ENCODE measurements around the gene USP1.

Gene USP1

GRCh38 chr1:62415687-62416086 is 21.2 kb upstream of the USP1 start:
- no peaks in the 10 kb centered on the region for H3K4me1 Mint-ChIP-seq (ENCODE audit: low read depth)
- H3K4me3 Mint-ChIP-seq: no peak overlapping the region
- no peaks in the 10 kb centered on the region for H3K36me3 Mint-ChIP-seq (ENCODE audit: low read depth)
- no peaks in the 10 kb centered on the region for H3K9me3 Mint-ChIP-seq
- H3K27ac Mint-ChIP-seq: no peak overlapping the region
- no peaks in the 10 kb centered on the region for H3K27me3 Mint-ChIP-seq

GRCh38 chr1:62417351-62417999 is 19.4 kb upstream of the USP1 start:
- no peak overlapping the region for H3K27ac Mint-ChIP-seq
- H3K27me3 Mint-ChIP-seq: no peaks in the 10 kb centered on the region
- no peaks in the 10 kb centered on the region for H3K36me3 Mint-ChIP-seq (ENCODE audit: low read depth)
- no peak overlapping the region for H3K4me3 Mint-ChIP-seq
- no peaks in the 10 kb centered on the region for H3K4me1 Mint-ChIP-seq (ENCODE audit: low read depth)
- H3K9me3 Mint-ChIP-seq: no peaks in the 10 kb centered on the region

- no peak overlapping the region for H3K4me3 Mint-ChIP-seq
- H3K36me3 Mint-ChIP-seq (ENCODE audit: low read depth): no peaks in the 10 kb centered on the region
- no peaks in the 10 kb centered on the region for H3K27me3 Mint-ChIP-seq
- no peak overlapping the region for H3K27ac Mint-ChIP-seq
- no peaks in the 10 kb centered on the region for H3K9me3 Mint-ChIP-seq
- H3K4me1 Mint-ChIP-seq (ENCODE audit: low read depth): no peaks in the 10 kb centered on the region
These were observed 16.6 kb upstream of the USP1 start for GRCh38 chr1:62420214-62420613.

- H3K27me3 Mint-ChIP-seq: no peaks in the 10 kb centered on the region
- no peaks in the 10 kb centered on the region for H3K36me3 Mint-ChIP-seq (ENCODE audit: low read depth)
- no peaks in the 10 kb centered on the region for H3K4me1 Mint-ChIP-seq (ENCODE audit: low read depth)
- no peak overlapping the region for H3K27ac Mint-ChIP-seq
- no peaks in the 10 kb centered on the region for H3K9me3 Mint-ChIP-seq
- H3K4me3 Mint-ChIP-seq: no peak overlapping the region
These were observed 13.1 kb upstream of the USP1 start for GRCh38 chr1:62423580-62424242.

GRCh38 chr1:62424411-62424810 is 12.4 kb upstream of the USP1 start:
- Mint-ChIP-seq H3K36me3 (ENCODE audit: low read depth) (no peaks in the 10 kb centered on the region), H3K4me3 (no peak overlapping the region), H3K9me3 (no peaks in the 10 kb centered on the region), H3K27me3 (no peaks in the 10 kb centered on the region), H3K27ac (no peak overlapping the region), H3K4me1 (ENCODE audit: low read depth) (no peaks in the 10 kb centered on the region)

GRCh38 chr1:62425041-62425440 is 11.8 kb upstream of the USP1 start:
- no peak overlapping the region for H3K4me3 Mint-ChIP-seq
- no peaks in the 10 kb centered on the region for H3K27me3 Mint-ChIP-seq
- H3K36me3 Mint-ChIP-seq (ENCODE audit: low read depth): no peaks in the 10 kb centered on the region
- H3K27ac Mint-ChIP-seq: no peak overlapping the region
- H3K9me3 Mint-ChIP-seq: no peaks in the 10 kb centered on the region
- H3K4me1 Mint-ChIP-seq (ENCODE audit: low read depth): no peaks in the 10 kb centered on the region

- no peaks in the 10 kb centered on the region for H3K9me3 Mint-ChIP-seq
- H3K4me3 Mint-ChIP-seq: no peak overlapping the region
- H3K36me3 Mint-ChIP-seq (ENCODE audit: low read depth): no peaks in the 10 kb centered on the region
- H3K27me3 Mint-ChIP-seq: no peaks in the 10 kb centered on the region
- H3K27ac Mint-ChIP-seq: no peak overlapping the region
- H3K4me1 Mint-ChIP-seq (ENCODE audit: low read depth): no peaks in the 10 kb centered on the region
These were observed 10.6 kb upstream of the USP1 start for GRCh38 chr1:62426237-62426636.

- H3K27me3 Mint-ChIP-seq: no peaks in the 10 kb centered on the region
- H3K4me1 Mint-ChIP-seq (ENCODE audit: low read depth): no peaks in the 10 kb centered on the region
- no peak overlapping the region for H3K27ac Mint-ChIP-seq
These were observed 10.1 kb upstream of the USP1 start for GRCh38 chr1:62426794-62427193.

GRCh38 chr1:62428351-62428750 is 8.5 kb upstream of the USP1 start:
- no peak overlapping the region for H3K27ac Mint-ChIP-seq
- H3K9me3 Mint-ChIP-seq: no peaks in the 10 kb centered on the region
- no peaks in the 10 kb centered on the region for H3K27me3 Mint-ChIP-seq
- no peaks in the 10 kb centered on the region for H3K36me3 Mint-ChIP-seq (ENCODE audit: low read depth)
- H3K4me1 Mint-ChIP-seq (ENCODE audit: low read depth): no peaks in the 10 kb centered on the region
- H3K4me3 Mint-ChIP-seq: no peak overlapping the region

More at GRCh38 chr1:62426794-62427193, 10.1 kb upstream of the USP1 start:
- Mint-ChIP-seq H3K36me3 (ENCODE audit: low read depth) (no peaks in the 10 kb centered on the region), H3K9me3 (no peaks in the 10 kb centered on the region), H3K4me3 (no peak overlapping the region)

- no peak overlapping the region for H3K4me3 Mint-ChIP-seq
- H3K9me3 Mint-ChIP-seq: no peaks in the 10 kb centered on the region
- no peak overlapping the region for H3K27ac Mint-ChIP-seq
- no peaks in the 10 kb centered on the region for H3K36me3 Mint-ChIP-seq (ENCODE audit: low read depth)
- peaks cover 4% of the 10 kb centered on the region for H3K4me1 Mint-ChIP-seq (ENCODE audit: low read depth)
- no peaks in the 10 kb centered on the region for H3K27me3 Mint-ChIP-seq
These were observed 7.3 kb upstream of the USP1 start for GRCh38 chr1:62429581-62429980.

- Mint-ChIP-seq H3K27ac (no peak overlapping the region), H3K4me3 (peak overlapping the region; percentile 10), H3K9me3 (peaks cover 4% of the 10 kb centered on the region)
These were observed 2.8 kb upstream of the USP1 start for GRCh38 chr1:62433861-62434617.

GRCh38 chr1:62434618-62435001 is 2.2 kb upstream of the USP1 start:
- Mint-ChIP-seq H3K4me1 (ENCODE audit: low read depth) (peaks cover 27% of the 10 kb centered on the region), H3K27me3 (no peaks in the 10 kb centered on the region), H3K27ac (no peak overlapping the region), H3K36me3 (ENCODE audit: low read depth) (peaks cover 23% of the 10 kb centered on the region), H3K9me3 (peaks cover 4% of the 10 kb centered on the region), H3K4me3 (peak overlapping the region; percentile 92)

More at GRCh38 chr1:62433861-62434617, 2.8 kb upstream of the USP1 start:
- peaks cover 23% of the 10 kb centered on the region for H3K36me3 Mint-ChIP-seq (ENCODE audit: low read depth)
- H3K4me1 Mint-ChIP-seq (ENCODE audit: low read depth): peaks cover 23% of the 10 kb centered on the region
- H3K27me3 Mint-ChIP-seq: no peaks in the 10 kb centered on the region

- Mint-ChIP-seq H3K4me1 (ENCODE audit: low read depth) (peaks cover 35% of the 10 kb centered on the region), H3K4me3 (peak overlapping the region; percentile 92), H3K36me3 (ENCODE audit: low read depth) (peaks cover 31% of the 10 kb centered on the region), H3K27ac (peak overlapping the region; percentile 97), H3K27me3 (no peaks in the 10 kb centered on the region), H3K9me3 (peaks cover 4% of the 10 kb centered on the region)
These were observed 1.4 kb upstream of the USP1 start for GRCh38 chr1:62435231-62436038.

GRCh38 chr1:62436039-62436465 is 797 bp upstream of the USP1 start:
- Mint-ChIP-seq H3K27ac (peak overlapping the region; percentile 97), H3K4me1 (ENCODE audit: low read depth) (peaks cover 41% of the 10 kb centered on the region), H3K9me3 (peaks cover 4% of the 10 kb centered on the region), H3K36me3 (ENCODE audit: low read depth) (peaks cover 37% of the 10 kb centered on the region), H3K27me3 (no peaks in the 10 kb centered on the region), H3K4me3 (peak overlapping the region; percentile 92)

Measured in stimulated activated naive CD8-positive, alpha-beta T cell treated with anti-CD3 and anti-CD28 coated beads, Interleukin-15, Interleukin-2, amounts not matched to agents 100 ng/mL and 50 ng/mL, for 24 hours (primary cell).